Endothelial cell of umbilical vein (primary cell): ENCODE results near the gene PPIL6. TPM values are rescaled to one million over a fixed set of nuclear protein-coding genes. Genes with fewer than 3 reads are reported as not detected.
A peak's percentile ranks its signal among the peaks of the same experiment; 100 is the strongest.

Source experiments
- BruUV-seq: library from RNA; stranded (reverse); fragments of 400-500 nt; replicated peaks from 2 replicates; lab custom pipeline; 2021; lab: Mats Ljungman, UMichigan
- CTCF ChIA-PET: fragments of 300-600, 350-600 bp; sonication (Branson Sonifier 250); formaldehyde crosslinking; loops from one replicate; lab custom pipeline; 2021; ENCODE audit warnings: antibody characterized with exemption, inconsistent platforms; lab: Charles Lee
- POLR2A ChIA-PET: fragments of 300-600, 350-600 bp; sonication (Branson Sonifier 250); formaldehyde crosslinking; loops from one replicate; lab custom pipeline; 2021; ENCODE audit warnings: antibody characterized with exemption, inconsistent platforms; lab: Charles Lee
- DNase-seq: peaks from one replicate; pipeline ENCODE4 v3.0.0-alpha.2; 2011; ENCODE audit warnings: low read depth, low spot score
- FAIRE-seq: peaks from 2 replicates; lab custom pipeline; 2011; peaks lifted over from hg19 to GRCh38; lab: Jason Lieb, UNC
- H2AFZ ChIP-seq: 2 replicates; pipeline ENCODE4 v1.6.0; 2012; ENCODE audit warnings: low read depth, low read length, control low read depth, inconsistent platforms
- H3K27ac ChIP-seq: 2 replicates; pipeline ENCODE4 v1.5.1; 2011; ENCODE audit warnings: low read depth, mild to moderate bottlenecking, control low read depth, low read length, moderate library complexity; ENCODE audit not compliant: insufficient read depth
- H3K27me3 ChIP-seq, 2 experiments: 2 replicates each; pipeline versions ENCODE4 v1.6.0 to v1.6.1; 2011; ENCODE audit warnings: low read length in 2 of 2, mixed read lengths in 1 of 2; ENCODE audit not compliant: control insufficient read depth in 2 of 2, insufficient read depth in 2 of 2
- H3K36me3 ChIP-seq, 2 experiments: 2 replicates in 1 of 2; 3 replicates in 1 of 2; pipeline ENCODE4 v1.5.1; 2011; ENCODE audit warnings: low read length in 2 of 2, mild to moderate bottlenecking in 1 of 2, moderate library complexity in 1 of 2; ENCODE audit not compliant: control insufficient read depth in 2 of 2, insufficient read depth in 2 of 2; ENCODE audit errors: extremely low read depth in 1 of 2
- H3K4me1 ChIP-seq: 3 replicates; pipeline ENCODE4 v1.5.1; 2011; ENCODE audit warnings: mild to moderate bottlenecking, low read length; ENCODE audit not compliant: control insufficient read depth, insufficient read depth; ENCODE audit errors: extremely low read depth
- H3K4me2 ChIP-seq: 2 replicates; pipeline ENCODE4 v1.6.1; 2011; ENCODE audit warnings: low read length, control low read depth, mixed read lengths; ENCODE audit not compliant: insufficient read depth
- H3K4me3 ChIP-seq, 3 experiments: fragments of 200-600 bp in 1 of 3; sonication (generic), shearing (Covaris generic) in 1 of 3; replicated peaks in 1 of 3; 2 replicates each; pipeline ENCODE4 v1.5.1; 2011 to 2016; ENCODE audit warnings: control low read depth in 3 of 3, low read length in 3 of 3, mild to moderate bottlenecking in 2 of 3, inconsistent platforms in 1 of 3, low read depth in 1 of 3, moderate library complexity in 1 of 3; ENCODE audit not compliant: insufficient read depth in 1 of 3
- H3K79me2 ChIP-seq: 2 replicates; pipeline ENCODE4 v1.6.0; 2012; ENCODE audit warnings: low read length, inconsistent platforms; ENCODE audit not compliant: control insufficient read depth, insufficient read depth
- H3K9ac ChIP-seq: replicated peaks from 2 replicates; pipeline ENCODE3; 2011; ENCODE audit warnings: low read length, control low read depth; ENCODE audit not compliant: insufficient read depth; ENCODE audit errors: extremely low read depth
- H3K9me1 ChIP-seq: replicated peaks from 3 replicates; pipeline ENCODE4 v1.6.0; 2011; ENCODE audit warnings: mild to moderate bottlenecking, low read length; ENCODE audit not compliant: control insufficient read depth, insufficient read depth; ENCODE audit errors: extremely low read depth
- H3K9me3 ChIP-seq: replicated peaks from 2 replicates; pipeline ENCODE4 v1.5.1; 2012; ENCODE audit warnings: low read length, inconsistent platforms; ENCODE audit not compliant: control insufficient read depth, insufficient read depth
- H4K20me1 ChIP-seq: replicated peaks from 2 replicates; pipeline ENCODE3; 2011; ENCODE audit warnings: mild to moderate bottlenecking, low read length; ENCODE audit not compliant: control insufficient read depth, insufficient read depth; ENCODE audit errors: extremely low read depth
- EZH2 ChIP-seq: IDR thresholded peaks from 2 replicates; pipeline ENCODE4 v1.6.1; 2012; ENCODE audit warnings: borderline replicate concordance, low read depth, mild to moderate bottlenecking, moderate library complexity, low read length, inconsistent platforms; ENCODE audit not compliant: severe bottlenecking
- FOS ChIP-seq: IDR thresholded peaks from 2 replicates; pipeline ENCODE4 v1.6.1; 2011; ENCODE audit warnings: mild to moderate bottlenecking, low read length, moderate library complexity, borderline replicate concordance; ENCODE audit not compliant: insufficient read depth
- GATA2 ChIP-seq: IDR thresholded peaks from 2 replicates; pipeline ENCODE4 v1.7.0; 2011; ENCODE audit warnings: low read depth, mild to moderate bottlenecking, moderate library complexity, mixed read lengths, low read length; ENCODE audit not compliant: insufficient read length, insufficient read depth
- JUN ChIP-seq: IDR thresholded peaks from 2 replicates; pipeline ENCODE4 v1.6.1; 2011; ENCODE audit warnings: borderline replicate concordance, low read depth; ENCODE audit not compliant: insufficient read length, insufficient read depth
- MYC ChIP-seq: IDR thresholded peaks from one replicate; pipeline ENCODE4 v1.6.1; 2011; ENCODE audit warnings: mild to moderate bottlenecking, low read depth, low read length
- POLR2A ChIP-seq: IDR thresholded peaks from 2 replicates; pipeline ENCODE4 v1.6.1; 2012; ENCODE audit warnings: low read depth, mild to moderate bottlenecking, control low read depth, low read length
- POLR2AphosphoS5 ChIP-seq: IDR thresholded peaks from 2 replicates; pipeline ENCODE4 v1.6.1; 2012; ENCODE audit warnings: low read depth, mild to moderate bottlenecking, control low read depth, low read length, moderate library complexity; ENCODE audit not compliant: insufficient read depth
- dilution Hi-C: fragments of 300-500 bp; cut with MboI; formaldehyde crosslinking; loops from one replicate; pipeline ENCODE4 v1.15.0; 2019; ENCODE audit warnings: low sequenced_read_pairs; ENCODE audit not compliant: extremely low pct_ligation_motif_present
- intact Hi-C: fragments of 100-400 bp; cut with micrococcal nuclease; formaldehyde crosslinking; loops from one replicate; pipeline ENCODE4 v1.10.0; 2022
- polyA plus RNA-seq, 4 experiments: library from polyadenylated mRNA; depleted of rRNA in 3 of 4; stranded (reverse) in 3 of 4; unstranded in 1 of 4; fragments of >200 nt; gene quantifications; 2 replicates each; pipeline versions ENCODE4 v1.2.1 to v1.2.3, GENCODE V29; 2011 to 2012; ENCODE audit warnings: missing spikeins in 1 of 4
- total RNA-seq: library from RNA; stranded (reverse); gene quantifications from 2 replicates; pipeline ENCODE4 v1.2.3, GENCODE V29; 2021
- TF ChIP-seq, protein P1 (sequence below): IDR thresholded peaks from 2 replicates; pipeline ENCODE4 v1.6.1; 2011; ENCODE audit not compliant: insufficient read depth, insufficient read length
- TF ChIP-seq, protein P2 (sequence below), 2 donors: IDR thresholded peaks; 1 replicate in 1 of 2; 2 replicates in 1 of 2; pipeline ENCODE4 v1.5.1; 2011; ENCODE audit warnings: low read length in 2 of 2, mild to moderate bottlenecking in 2 of 2, moderate library complexity in 2 of 2, control low read depth in 1 of 2, inconsistent platforms in 1 of 2, low read depth in 1 of 2; ENCODE audit not compliant: insufficient read depth in 1 of 2; ENCODE audit errors: extremely low read depth in 1 of 2

Gene PPIL6
- total and polyA plus RNA-seq, 2 donors (not counting 3 experiments of a cell fraction or from before 2014, with no cell fraction given) = 0.11 to 0.33 TPM

DNA sequence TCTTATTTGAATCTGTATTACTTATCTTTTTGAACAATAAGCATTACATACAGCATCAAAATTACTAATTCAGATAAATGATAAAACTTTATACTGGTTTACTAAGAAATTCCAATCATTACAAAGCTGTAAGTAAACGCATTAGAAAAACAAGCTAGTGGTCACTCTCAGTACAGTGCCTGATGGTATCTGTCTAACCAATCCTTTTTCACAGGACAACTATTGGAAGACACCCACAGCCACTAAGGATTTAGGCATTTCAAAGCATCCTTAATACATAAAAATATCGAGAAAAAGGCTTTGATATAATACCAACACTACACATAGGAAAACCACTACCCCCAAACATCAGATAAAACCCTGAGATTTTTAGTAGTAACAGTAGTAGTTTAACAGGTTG lies 60.7 kb downstream of the PPIL6 start:
- Histone ChIP-seq H3K4me2 (peak overlapping the region; percentile 98), H2AFZ (no peak overlapping the region), H3K36me3 (peaks cover 10 to 16% of the 10 kb centered on the region in 2 experiments), H3K9me3 (no peaks in the 10 kb centered on the region), H3K9me1 (no peaks in the 10 kb centered on the region), H3K27ac (no peak overlapping the region), H3K9ac (no peak overlapping the region), H3K27me3 (no peaks in the 10 kb centered on the region), H3K4me3 (peak overlapping the region in 2 of 3 experiments; percentile 9 to 95), H3K79me2 (peaks cover 60% of the 10 kb centered on the region), H4K20me1 (peaks cover 5% of the 10 kb centered on the region), H3K4me1 (peaks cover 31% of the 10 kb centered on the region)
- dilution Hi-C loops = no loop called here
- BruUV-seq = no TSS peak
- no peak for DNase-seq
- intact Hi-C loops = loop anchor here (5.0 to 10.0 kb wide), 3 partner anchors 315 to 535 kb away; partner anchors contain the start of genes AK9, ARMC2 and FIG4
- no peak for TF ChIP-seq FOS
- TF ChIP-seq EZH2 = no peak
- no peak for TF ChIP-seq JUN
- TF ChIP-seq POLR2AphosphoS5 = no peak
- TF ChIP-seq, protein P1, sequence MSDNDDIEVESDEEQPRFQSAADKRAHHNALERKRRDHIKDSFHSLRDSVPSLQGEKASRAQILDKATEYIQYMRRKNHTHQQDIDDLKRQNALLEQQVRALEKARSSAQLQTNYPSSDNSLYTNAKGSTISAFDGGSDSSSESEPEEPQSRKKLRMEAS = no peak
- no peak for TF ChIP-seq GATA2
- no peak for TF ChIP-seq POLR2A
- TF ChIP-seq MYC = no peak
- TF ChIP-seq, protein P2, sequence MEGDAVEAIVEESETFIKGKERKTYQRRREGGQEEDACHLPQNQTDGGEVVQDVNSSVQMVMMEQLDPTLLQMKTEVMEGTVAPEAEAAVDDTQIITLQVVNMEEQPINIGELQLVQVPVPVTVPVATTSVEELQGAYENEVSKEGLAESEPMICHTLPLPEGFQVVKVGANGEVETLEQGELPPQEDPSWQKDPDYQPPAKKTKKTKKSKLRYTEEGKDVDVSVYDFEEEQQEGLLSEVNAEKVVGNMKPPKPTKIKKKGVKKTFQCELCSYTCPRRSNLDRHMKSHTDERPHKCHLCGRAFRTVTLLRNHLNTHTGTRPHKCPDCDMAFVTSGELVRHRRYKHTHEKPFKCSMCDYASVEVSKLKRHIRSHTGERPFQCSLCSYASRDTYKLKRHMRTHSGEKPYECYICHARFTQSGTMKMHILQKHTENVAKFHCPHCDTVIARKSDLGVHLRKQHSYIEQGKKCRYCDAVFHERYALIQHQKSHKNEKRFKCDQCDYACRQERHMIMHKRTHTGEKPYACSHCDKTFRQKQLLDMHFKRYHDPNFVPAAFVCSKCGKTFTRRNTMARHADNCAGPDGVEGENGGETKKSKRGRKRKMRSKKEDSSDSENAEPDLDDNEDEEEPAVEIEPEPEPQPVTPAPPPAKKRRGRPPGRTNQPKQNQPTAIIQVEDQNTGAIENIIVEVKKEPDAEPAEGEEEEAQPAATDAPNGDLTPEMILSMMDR (IDR thresholded peaks at IDR 0.05; ENCODE audit: extremely low read depth in 1 of 2, insufficient read depth in 1 of 2, low read depth in 1 of 2, low read length in 2 of 2) = no peak
- CTCF ChIA-PET = interaction anchor here (0.6 to 2.5 kb wide), 3 partner anchors 10 to 192 kb away, joined by 3 to 6 read pairs (median 5); no protein-coding TSS in a partner anchor
- POLR2A ChIA-PET = no interaction called here
- FAIRE-seq = no peak
